ENCODE data around the gene RFPL2. TPM values are rescaled to one million over a fixed set of nuclear protein-coding genes. Genes with fewer than 3 reads are reported as not detected.
A peak's percentile ranks its signal among the peaks of the same experiment; 100 is the strongest.

Gene RFPL2
- not detected for total RNA-seq

GRCh38 chr22:32204856-32205722 lies at the start of gene RFPL2:
Gene RFPL2 (minus strand): TSS chr22:32205073. CDS start chr22:32202451, 2,622 bp downstream.
- H3K27me3 Mint-ChIP-seq (ENCODE audit: low read depth) = peaks cover 8% of the 10 kb centered on the region
- H3K4me3 Mint-ChIP-seq = peak within 1 kb of the TSS; percentile 60
- H3K4me1 Mint-ChIP-seq (ENCODE audit: low read depth) = peaks cover 42% of the 10 kb centered on the region
- H3K36me3 Mint-ChIP-seq (ENCODE audit: insufficient read depth) = no peaks in the 10 kb centered on the region
- H3K9me3 Mint-ChIP-seq = no peaks in the 10 kb centered on the region
- ATAC-seq (peak; percentile 63 to 73), DNase-seq (peak; percentile 24)

GRCh38 chr22:32249231-32249630 lies 44.4 kb upstream of the RFPL2 start:
- Mint-ChIP-seq H3K4me1 (ENCODE audit: low read depth) (no peaks in the 10 kb centered on the region), H3K9me3 (no peaks in the 10 kb centered on the region), H3K27me3 (ENCODE audit: low read depth) (peaks cover 21% of the 10 kb centered on the region), H3K36me3 (ENCODE audit: insufficient read depth) (no peaks in the 10 kb centered on the region), H3K4me3 (no peak overlapping the region)
- no peak for ATAC-seq
- no peak for DNase-seq

DNA sequence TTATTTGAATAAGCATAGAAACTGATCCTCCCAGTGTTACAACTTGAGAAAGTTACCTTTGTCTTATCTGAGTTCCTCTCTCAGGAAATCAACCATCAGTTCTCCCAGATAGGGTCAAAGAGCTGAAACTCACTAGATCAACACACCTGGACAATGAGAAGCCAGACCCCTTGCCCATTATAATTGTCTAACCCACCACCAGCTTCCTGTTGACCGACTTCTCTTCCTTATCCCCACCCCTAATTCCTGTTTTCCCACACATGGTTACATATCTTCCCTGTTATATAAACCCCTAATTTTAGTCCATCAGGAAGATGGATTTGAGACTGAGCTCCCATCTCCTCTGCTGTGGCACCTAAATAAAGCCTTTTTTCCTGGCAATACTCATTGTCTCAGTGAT lies 43.4 kb upstream of the RFPL2 start:
- no peak for ATAC-seq

DNA sequence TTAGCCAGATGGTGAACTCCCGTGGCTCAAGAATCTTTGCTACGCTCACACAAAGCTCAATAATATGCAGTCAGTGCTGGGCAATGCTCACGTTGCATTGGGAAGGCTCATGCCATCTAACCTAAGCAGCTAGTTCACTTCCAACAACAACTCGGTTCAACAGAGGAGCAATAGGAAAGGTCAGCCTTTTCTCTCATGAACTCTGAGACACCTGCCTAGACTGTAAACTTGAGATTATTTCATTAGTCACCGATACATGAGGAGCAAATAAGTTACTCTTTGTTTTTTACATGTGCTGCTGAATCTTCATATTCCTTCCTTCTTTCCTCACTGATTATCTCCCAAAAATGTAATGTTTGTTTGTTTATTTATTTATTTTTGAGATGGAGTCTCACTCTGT lies 41.3 kb upstream of the RFPL2 start:
- DNase-seq (no peak), ATAC-seq (no peak)
- no peaks in the 10 kb centered on the region for H3K36me3 Mint-ChIP-seq (ENCODE audit: insufficient read depth)
- no peaks in the 10 kb centered on the region for H3K9me3 Mint-ChIP-seq
- H3K27me3 Mint-ChIP-seq (ENCODE audit: low read depth) = peaks cover 15% of the 10 kb centered on the region
- H3K4me3 Mint-ChIP-seq = no peak overlapping the region
- no peaks in the 10 kb centered on the region for H3K4me1 Mint-ChIP-seq (ENCODE audit: low read depth)

More for the DNA sequence above, 43.4 kb upstream of the RFPL2 start:
- Mint-ChIP-seq H3K4me1 (ENCODE audit: low read depth) (no peaks in the 10 kb centered on the region), H3K4me3 (no peak overlapping the region), H3K9me3 (no peaks in the 10 kb centered on the region), H3K36me3 (ENCODE audit: insufficient read depth) (no peaks in the 10 kb centered on the region), H3K27me3 (ENCODE audit: low read depth) (peaks cover 18% of the 10 kb centered on the region)
- DNase-seq = no peak

DNA sequence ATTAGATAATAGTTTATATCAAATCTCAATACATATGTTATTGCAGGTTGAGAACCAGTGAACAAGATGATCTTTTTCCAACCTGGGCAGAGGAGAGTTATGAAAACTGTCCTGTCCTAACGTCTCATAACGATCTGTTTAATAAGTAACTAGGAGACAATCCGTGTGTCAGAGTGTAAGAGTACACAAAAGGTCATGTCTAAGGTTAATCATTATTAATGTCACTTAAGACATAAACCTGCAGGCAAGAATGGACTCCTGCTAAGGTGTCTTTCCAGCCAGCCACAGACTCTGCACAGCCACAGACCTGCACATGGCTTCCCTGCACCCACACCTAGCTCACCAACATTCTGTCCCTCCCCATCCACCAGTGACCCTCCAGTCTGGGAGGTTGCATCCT lies 40.2 kb upstream of the RFPL2 start:
- H3K27me3 Mint-ChIP-seq (ENCODE audit: low read depth) = peaks cover 14% of the 10 kb centered on the region

GRCh38 chr22:32244547-32244946 lies 39.7 kb upstream of the RFPL2 start:
- DNase-seq = no peak
- H3K4me1 Mint-ChIP-seq (ENCODE audit: low read depth) = no peaks in the 10 kb centered on the region
- no peak overlapping the region for H3K4me3 Mint-ChIP-seq
- ATAC-seq = no peak
- H3K27me3 Mint-ChIP-seq (ENCODE audit: low read depth) = peaks cover 15% of the 10 kb centered on the region
- no peaks in the 10 kb centered on the region for H3K9me3 Mint-ChIP-seq
- H3K36me3 Mint-ChIP-seq (ENCODE audit: insufficient read depth) = no peaks in the 10 kb centered on the region

More for the DNA sequence above, 40.2 kb upstream of the RFPL2 start:
- no peaks in the 10 kb centered on the region for H3K4me1 Mint-ChIP-seq (ENCODE audit: low read depth)
- H3K4me3 Mint-ChIP-seq = no peak overlapping the region
- no peaks in the 10 kb centered on the region for H3K9me3 Mint-ChIP-seq
- H3K36me3 Mint-ChIP-seq (ENCODE audit: insufficient read depth) = no peaks in the 10 kb centered on the region
- ATAC-seq (no peak), DNase-seq (no peak)

DNA sequence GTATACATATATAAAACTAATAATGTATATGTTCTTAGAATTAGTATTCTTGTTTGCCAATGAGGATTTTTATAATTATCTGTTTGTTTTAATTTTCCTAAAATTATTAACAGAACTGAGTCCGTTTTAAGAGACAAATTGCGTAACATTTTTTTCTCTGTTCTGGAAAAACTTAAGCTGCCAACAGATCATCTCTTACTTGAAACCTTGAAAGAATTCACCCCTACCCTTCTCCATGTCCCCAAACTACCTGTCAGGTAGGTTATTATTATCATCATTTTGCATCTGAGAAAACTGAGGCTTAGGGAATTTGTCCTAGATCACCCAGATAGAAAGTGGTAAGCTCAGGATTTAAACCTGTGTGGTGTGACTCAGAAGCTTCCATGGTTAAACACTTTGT lies 35.6 kb upstream of the RFPL2 start:
- Mint-ChIP-seq H3K9me3 (no peaks in the 10 kb centered on the region), H3K4me3 (no peak overlapping the region), H3K27me3 (ENCODE audit: low read depth) (peaks cover 10% of the 10 kb centered on the region), H3K4me1 (ENCODE audit: low read depth) (no peaks in the 10 kb centered on the region), H3K36me3 (ENCODE audit: insufficient read depth) (no peaks in the 10 kb centered on the region)
- DNase-seq (no peak), ATAC-seq (no peak)

DNA sequence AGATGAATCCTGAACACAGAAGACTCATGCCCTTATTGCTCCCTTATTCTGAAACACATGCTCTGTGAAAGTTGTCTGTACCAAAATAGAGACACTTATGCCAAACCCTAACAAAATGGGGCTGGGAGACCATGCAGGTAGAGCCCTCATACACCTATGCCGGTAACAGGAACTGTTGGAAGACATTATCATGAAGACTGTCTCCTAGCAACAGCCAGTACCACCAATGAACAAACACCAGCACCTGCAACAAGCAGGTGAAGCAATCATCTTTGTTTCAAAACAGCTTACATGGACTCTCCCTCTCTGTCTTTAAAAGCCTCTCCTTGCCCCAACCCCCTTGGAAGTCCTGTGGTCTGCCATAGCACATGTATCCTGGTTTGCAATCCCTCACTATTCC lies 33.0 kb upstream of the RFPL2 start:
- H3K4me3 Mint-ChIP-seq = no peak overlapping the region
- no peaks in the 10 kb centered on the region for H3K9me3 Mint-ChIP-seq
- no peak for ATAC-seq
- no peaks in the 10 kb centered on the region for H3K36me3 Mint-ChIP-seq (ENCODE audit: insufficient read depth)
- H3K4me1 Mint-ChIP-seq (ENCODE audit: low read depth) = no peaks in the 10 kb centered on the region
- no peak for DNase-seq
- peaks cover 30% of the 10 kb centered on the region for H3K27me3 Mint-ChIP-seq (ENCODE audit: low read depth)

DNA sequence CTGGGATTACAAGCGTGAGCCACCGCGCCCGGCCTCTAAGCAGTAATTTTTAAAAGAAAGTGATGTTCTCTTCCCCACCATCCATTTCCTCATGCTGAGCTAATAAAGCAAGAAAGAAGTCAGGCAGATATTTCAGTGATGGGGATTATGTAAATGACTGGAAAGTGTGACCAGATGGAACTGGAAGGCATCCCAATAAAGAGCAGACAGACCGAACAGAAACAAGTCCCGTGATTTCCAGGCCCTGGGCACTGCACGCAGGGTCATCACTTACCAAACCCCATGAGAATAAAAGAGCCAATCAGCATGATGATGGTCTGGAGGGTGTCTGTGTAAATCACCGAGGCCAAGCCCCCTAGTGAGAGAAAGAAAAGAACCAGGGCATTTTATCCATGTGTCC lies 32.1 kb upstream of the RFPL2 start:
- H3K9me3 Mint-ChIP-seq = no peaks in the 10 kb centered on the region
- no peak for DNase-seq
- no peak for ATAC-seq
- no peak overlapping the region for H3K4me3 Mint-ChIP-seq
- H3K4me1 Mint-ChIP-seq (ENCODE audit: low read depth) = no peaks in the 10 kb centered on the region
- H3K27me3 Mint-ChIP-seq (ENCODE audit: low read depth) = peaks cover 30% of the 10 kb centered on the region
- no peaks in the 10 kb centered on the region for H3K36me3 Mint-ChIP-seq (ENCODE audit: insufficient read depth)

DNA sequence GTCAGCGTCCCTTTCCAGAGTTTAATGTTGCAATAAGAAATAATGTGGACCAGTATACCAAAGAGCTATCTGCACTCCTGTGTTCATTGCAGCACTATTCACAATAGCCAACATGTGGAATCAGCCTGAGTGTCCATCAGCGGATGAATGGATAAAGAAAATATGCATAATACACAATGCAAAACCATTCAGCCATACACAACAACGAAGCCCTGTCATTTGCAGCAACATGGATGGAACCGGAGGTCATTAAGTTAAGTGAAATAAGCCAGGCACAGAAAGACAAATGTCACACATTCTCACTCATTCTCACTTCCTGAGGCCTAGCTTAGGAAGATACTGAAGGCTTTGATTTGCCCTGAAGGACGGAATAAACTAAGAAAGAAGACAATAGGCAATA lies 28.2 kb upstream of the RFPL2 start:
- Mint-ChIP-seq H3K9me3 (no peaks in the 10 kb centered on the region), H3K4me3 (no peak overlapping the region), H3K4me1 (ENCODE audit: low read depth) (no peaks in the 10 kb centered on the region)

DNA sequence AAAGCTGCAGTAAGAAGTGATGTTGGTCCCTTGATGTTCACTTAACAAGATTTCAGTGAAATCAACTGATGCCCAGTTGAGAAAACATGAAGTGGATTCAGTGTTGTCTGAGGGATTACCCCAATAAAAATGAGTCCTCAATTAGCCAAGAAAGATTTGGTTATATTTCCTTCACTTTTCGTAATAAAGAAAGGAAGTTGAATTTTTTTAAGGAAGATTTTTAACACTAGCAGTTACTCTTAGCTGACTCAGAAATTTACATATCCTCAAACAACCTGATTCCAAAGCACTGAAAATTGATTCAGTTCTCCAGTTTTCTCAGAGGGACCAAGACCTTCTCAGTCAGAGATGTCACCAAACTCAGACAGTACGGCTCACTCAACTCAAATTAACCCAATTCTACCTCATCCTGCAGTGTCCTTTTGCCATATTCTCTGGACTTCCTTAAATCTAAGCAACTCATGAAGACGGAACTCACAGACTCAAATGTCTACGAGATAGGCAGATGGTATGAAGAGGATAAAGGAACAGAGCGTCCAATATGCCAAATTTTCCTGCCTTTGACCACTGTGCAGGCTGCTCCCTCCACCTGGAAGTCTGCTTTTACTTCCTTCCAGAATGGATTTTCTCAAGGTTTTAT lies 27.4 kb upstream of the RFPL2 start:
- Mint-ChIP-seq H3K4me1 (ENCODE audit: low read depth) (no peaks in the 10 kb centered on the region), H3K36me3 (ENCODE audit: insufficient read depth) (no peaks in the 10 kb centered on the region), H3K4me3 (no peak overlapping the region), H3K27me3 (ENCODE audit: low read depth) (peaks cover 30% of the 10 kb centered on the region), H3K9me3 (no peaks in the 10 kb centered on the region)
- DNase-seq = no peak
- ATAC-seq = no peak

More for the DNA sequence above, 28.2 kb upstream of the RFPL2 start:
- no peak for DNase-seq
- no peak for ATAC-seq
- Mint-ChIP-seq H3K27me3 (ENCODE audit: low read depth) (peaks cover 31% of the 10 kb centered on the region), H3K36me3 (ENCODE audit: insufficient read depth) (no peaks in the 10 kb centered on the region)

DNA sequence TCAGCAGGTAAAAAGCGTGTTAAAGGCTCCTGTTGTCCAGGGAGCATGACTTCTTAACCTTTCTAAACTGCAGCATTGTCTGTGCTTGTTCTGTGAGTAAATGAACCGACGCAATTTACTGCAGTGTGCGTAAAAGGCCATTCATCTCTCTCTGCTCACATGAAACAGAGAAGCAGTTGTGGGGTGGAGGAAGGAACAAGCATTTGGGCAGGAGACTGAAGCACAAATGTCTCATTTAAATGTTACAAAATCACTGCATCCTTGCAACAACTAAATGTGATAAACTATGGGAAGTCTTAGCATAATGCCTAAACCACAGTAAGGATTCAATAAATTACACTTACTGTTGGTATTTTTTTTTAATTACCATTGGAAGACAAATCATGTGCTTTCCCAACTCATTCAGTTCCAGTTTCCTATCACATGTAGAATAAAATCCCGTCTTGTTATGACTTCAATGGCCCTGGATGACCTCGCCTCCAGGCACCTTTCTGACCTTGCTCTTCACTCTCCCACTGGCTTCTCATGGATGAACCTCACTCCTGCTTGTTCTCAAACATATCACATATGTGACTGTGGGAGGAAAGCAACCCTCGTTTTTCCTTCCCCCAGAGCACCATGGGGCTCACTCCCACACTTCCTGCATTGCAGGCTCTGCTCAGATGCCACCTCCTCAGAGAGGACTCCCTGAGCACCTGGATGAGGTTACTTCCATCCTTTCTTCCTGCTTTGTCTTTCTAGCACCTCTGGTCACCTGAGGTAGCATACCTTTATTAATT lies 21.6 kb upstream of the RFPL2 start:
- no peak overlapping the region for H3K4me3 Mint-ChIP-seq
- H3K4me1 Mint-ChIP-seq (ENCODE audit: low read depth) = no peaks in the 10 kb centered on the region
- H3K9me3 Mint-ChIP-seq = no peaks in the 10 kb centered on the region
- peaks cover 18% of the 10 kb centered on the region for H3K27me3 Mint-ChIP-seq (ENCODE audit: low read depth)
- DNase-seq (no peak), ATAC-seq (no peak)
- H3K36me3 Mint-ChIP-seq (ENCODE audit: insufficient read depth) = no peaks in the 10 kb centered on the region

DNA sequence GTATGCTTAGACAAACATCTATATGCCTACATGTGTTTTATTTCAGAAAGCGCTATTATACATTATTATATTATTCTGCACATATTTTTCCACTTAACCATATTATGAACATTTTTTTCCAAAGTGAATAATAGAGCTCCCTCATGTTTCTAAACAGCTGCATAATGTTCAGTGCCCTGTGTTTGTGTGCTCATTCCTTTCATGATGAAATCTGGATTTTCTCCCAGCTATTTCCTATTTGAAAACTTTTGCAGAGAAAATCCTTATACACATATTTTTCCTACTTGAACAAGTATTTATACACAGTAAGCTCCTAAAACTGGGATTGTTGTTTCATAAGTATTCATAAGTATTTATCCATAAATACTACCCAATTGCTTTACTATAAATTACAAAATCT lies 18.1 kb upstream of the RFPL2 start:
- DNase-seq (no peak), ATAC-seq (no peak)
- peaks cover 9% of the 10 kb centered on the region for H3K27me3 Mint-ChIP-seq (ENCODE audit: low read depth)
- no peaks in the 10 kb centered on the region for H3K4me1 Mint-ChIP-seq (ENCODE audit: low read depth)
- H3K9me3 Mint-ChIP-seq = no peaks in the 10 kb centered on the region
- H3K4me3 Mint-ChIP-seq = no peak overlapping the region
- no peaks in the 10 kb centered on the region for H3K36me3 Mint-ChIP-seq (ENCODE audit: insufficient read depth)

DNA sequence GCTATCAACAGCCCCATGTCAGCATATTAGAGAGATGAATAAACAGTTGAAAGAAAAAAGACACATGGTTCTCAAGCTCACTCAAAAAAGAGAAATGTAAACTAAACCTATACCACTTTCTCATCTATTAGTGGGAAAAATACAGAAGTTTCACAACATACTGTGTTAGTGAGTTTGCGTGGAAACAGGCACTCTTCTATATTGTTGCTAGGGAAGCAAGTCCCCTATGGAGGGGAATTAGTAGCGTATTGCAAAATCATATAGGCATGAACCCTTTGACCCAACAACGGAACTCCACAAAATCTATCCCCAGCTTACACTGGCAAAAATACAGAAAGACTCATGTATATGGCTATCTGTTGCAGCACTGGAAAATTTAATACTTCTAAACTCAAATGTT lies 14.2 kb upstream of the RFPL2 start:
- no peak for ATAC-seq
- H3K4me3 Mint-ChIP-seq = no peak overlapping the region
- H3K9me3 Mint-ChIP-seq = no peaks in the 10 kb centered on the region
- no peak for DNase-seq
- H3K36me3 Mint-ChIP-seq (ENCODE audit: insufficient read depth) = no peaks in the 10 kb centered on the region
- H3K4me1 Mint-ChIP-seq (ENCODE audit: low read depth) = no peaks in the 10 kb centered on the region
- peaks cover 9% of the 10 kb centered on the region for H3K27me3 Mint-ChIP-seq (ENCODE audit: low read depth)
